HEK293 (cell line): ENCODE measurements around the gene MCM7.
A peak's percentile ranks its signal among the peaks of the same experiment; 100 is the strongest.
"Not testable (repeated sequence)": the region's sequence is repeated elsewhere in the genome, so short reads cannot be mapped to it uniquely, and the experiment has no call there.

Experiments used
- CTCF ChIA-PET: fragments of 350-600 bp; formaldehyde crosslinking; extraction: SDS; loops from one replicate; lab custom pipeline; 2021; ENCODE audit warnings: antibody characterized with exemption; lab: Yijun Ruan, JAX
- POLR2A ChIA-PET: fragments of 300-600 bp; formaldehyde crosslinking; extraction: SDS; loops from one replicate; lab custom pipeline; 2020; ENCODE audit warnings: antibody characterized with exemption, inconsistent platforms; lab: Yijun Ruan, JAX
- H3K27ac ChIP-seq: fragments of 200-500 bp; sonication (Bioruptor generic); 2 replicates; pipeline ENCODE4 v1.5.1; 2014; ENCODE audit warnings: low read depth, low read length, control low read depth, inconsistent platforms; ENCODE audit errors: extremely low read depth
- H3K36me3 ChIP-seq, 2 experiments: fragments of 200-500 bp in 1 of 2; sonication (Bioruptor generic) in 1 of 2; 1 replicate in 1 of 2; 2 replicates in 1 of 2; pipeline ENCODE4 v1.5.1; 2014 to 2017; ENCODE audit warnings: inconsistent platforms in 2 of 2, low read length in 2 of 2; ENCODE audit not compliant: control insufficient read depth in 2 of 2, insufficient read depth in 1 of 2
- H3K4me1 ChIP-seq: fragments of 200-500 bp; sonication (Bioruptor generic); 2 replicates; pipeline ENCODE4 v1.5.1; 2014; ENCODE audit warnings: mild to moderate bottlenecking, low read length, inconsistent platforms; ENCODE audit not compliant: control insufficient read depth, insufficient read depth
- H3K4me3 ChIP-seq: 2 replicates; pipeline ENCODE4 v1.5.1; 2011; ENCODE audit warnings: low read depth, mild to moderate bottlenecking, control low read depth, low read length, moderate library complexity
- H3K9me3 ChIP-seq: fragments of 200-500 bp; sonication (Bioruptor generic); 2 replicates; pipeline ENCODE4 v1.5.1; 2014; ENCODE audit warnings: low read depth, low read length, inconsistent platforms; ENCODE audit not compliant: control insufficient read depth, insufficient read depth
- GFI1B ChIP-seq: fragments of 450-650 bp; formaldehyde crosslinking; IDR thresholded peaks from 2 replicates; pipeline ENCODE4 v1.5.1; 2016; ENCODE audit warnings: missing biosample characterization, missing genetic modification characterization
- IKZF3 ChIP-seq: fragments of 450-650 bp; IDR thresholded peaks from 2 replicates; pipeline ENCODE4 v1.5.0; 2018; ENCODE audit warnings: missing biosample characterization, mild to moderate bottlenecking, missing genetic modification characterization, moderate library complexity
- KLF1 ChIP-seq: fragments of 450-650 bp; formaldehyde crosslinking; IDR thresholded peaks from 2 replicates; pipeline ENCODE4 v1.5.1; 2016; ENCODE audit warnings: missing biosample characterization, missing genetic modification characterization
- KLF17 ChIP-seq: fragments of 450-650 bp; formaldehyde crosslinking; IDR thresholded peaks from 2 replicates; pipeline ENCODE4 v1.5.1; 2016; ENCODE audit warnings: missing biosample characterization, missing genetic modification characterization
- OVOL3 ChIP-seq: fragments of 450-650 bp; formaldehyde crosslinking; IDR thresholded peaks from 2 replicates; pipeline ENCODE4 v1.5.1; 2016; ENCODE audit warnings: missing biosample characterization, missing genetic modification characterization
- PRDM10 ChIP-seq: fragments of 450-650 bp; formaldehyde crosslinking; IDR thresholded peaks from 2 replicates; pipeline ENCODE4 v1.5.1; 2016; ENCODE audit warnings: missing biosample characterization, missing genetic modification characterization
- REST ChIP-seq: fragments of 450-650 bp; formaldehyde crosslinking; IDR thresholded peaks from 2 replicates; pipeline ENCODE4 v1.5.1; 2016; ENCODE audit warnings: missing biosample characterization, missing genetic modification characterization
- SP7 ChIP-seq: fragments of 450-650 bp; formaldehyde crosslinking; IDR thresholded peaks from 2 replicates; pipeline ENCODE4 v1.5.1; 2016; ENCODE audit warnings: missing biosample characterization, missing genetic modification characterization
- ZBTB7A ChIP-seq: fragments of 450-650 bp; formaldehyde crosslinking; IDR thresholded peaks from 2 replicates; pipeline ENCODE4 v1.5.1; 2016; ENCODE audit warnings: low read depth, missing biosample characterization, missing genetic modification characterization
- ZNF175 ChIP-seq: fragments of 450-650 bp; formaldehyde crosslinking; IDR thresholded peaks from 2 replicates; pipeline ENCODE4 v1.5.1; 2016; ENCODE audit warnings: missing biosample characterization, missing genetic modification characterization
- ZNF184 ChIP-seq: fragments of 450-650 bp; IDR thresholded peaks from 2 replicates; pipeline ENCODE4 v1.5.1; 2018; ENCODE audit warnings: missing biosample characterization, mild to moderate bottlenecking, missing genetic modification characterization
- ZNF221 ChIP-seq: fragments of 450-650 bp; formaldehyde crosslinking; IDR thresholded peaks from 2 replicates; pipeline ENCODE4 v1.5.1; 2017; ENCODE audit warnings: missing biosample characterization, missing genetic modification characterization, borderline replicate concordance
- ZNF274 ChIP-seq, 2 experiments: fragments of 200-500 bp in 1 of 2; fragments of 450-650 bp in 1 of 2; sonication (Bioruptor generic) in 1 of 2; formaldehyde crosslinking in 1 of 2; IDR thresholded peaks; 2 replicates each; pipeline versions ENCODE4 v1.5.1 to v1.6.1; 2014 to 2016; ENCODE audit warnings: borderline replicate concordance in 1 of 2, inconsistent platforms in 1 of 2, low read length in 1 of 2, missing biosample characterization in 1 of 2, missing genetic modification characterization in 1 of 2
- ZSCAN16 ChIP-seq: fragments of 450-650 bp; formaldehyde crosslinking; IDR thresholded peaks from 2 replicates; pipeline ENCODE4 v1.5.1; 2016; ENCODE audit warnings: missing biosample characterization, missing genetic modification characterization
- ZSCAN23 ChIP-seq: fragments of 450-650 bp; formaldehyde crosslinking; IDR thresholded peaks from 2 replicates; pipeline ENCODE4 v1.5.1; 2016; ENCODE audit warnings: missing biosample characterization, missing genetic modification characterization

MCM7 gene

GRCh38 chr7:100130608-100131453, 29.6 kb upstream of the MCM7 start (continued):
- no peak for TF ChIP-seq REST (tag by site-specific recombination)
- no peak for TF ChIP-seq ZBTB7A
- TF ChIP-seq ZNF221 (tag by site-specific recombination), result no peak
- no peak for TF ChIP-seq IKZF3 (tag by site-specific recombination)
- TF ChIP-seq ZNF274 (IDR thresholded peaks at IDR 0.05; ENCODE audit: low read length), result no peak
- TF ChIP-seq ZNF274 (tag by site-specific recombination; IDR thresholded peaks at IDR 0.05; ENCODE audit: borderline replicate concordance), result no peak
- no peak for TF ChIP-seq ZNF184 (tag by site-specific recombination)
- no peak for TF ChIP-seq ZNF175 (tag by site-specific recombination)
- no peak for TF ChIP-seq GFI1B (tag by site-specific recombination)
- TF ChIP-seq PRDM10, result peak; percentile 17; the same call in 1 of the 2 replicates
- no peak for TF ChIP-seq OVOL3 (tag by site-specific recombination)
- TF ChIP-seq ZSCAN16 (tag by site-specific recombination), result no peak

- not testable (repeated sequence) for H3K36me3 ChIP-seq, H3K4me1 ChIP-seq, H3K9me3 ChIP-seq, H3K4me3 ChIP-seq, H3K27ac ChIP-seq
- peak; percentile 83 for TF ChIP-seq SP7 (tag by site-specific recombination)
- TF ChIP-seq KLF17 (tag by site-specific recombination), result peak; percentile 46; the same call in 1 of the 2 replicates
- TF ChIP-seq ZSCAN23 (tag by site-specific recombination), result 0 out of 2 replicates have a peak, but pooled peaks have one; percentile 20
- TF ChIP-seq KLF1, result 0 out of 2 replicates have a peak, but pooled peaks have one; percentile 11
- CTCF ChIA-PET, result interaction anchor here (0.6 to 8.7 kb wide), 22 partner anchors 9 to 290 kb away, joined by 3 to 119 read pairs (median 4); no protein-coding TSS in a partner anchor
- POLR2A ChIA-PET, result interaction anchor here (0.6 to 3.7 kb wide), 6 partner anchors 12 to 136 kb away, joined by 3 to 31 read pairs (median 4); partner anchors contain the start of genes AP4M1, LAMTOR4 and MCM7
These were observed 29.0 kb upstream of the MCM7 start for GRCh38 chr7:100130220-100130607.
